A673 (cell line): Measurements from ENCODE around the gene DDX59. TPM values are rescaled to one million over a fixed set of nuclear protein-coding genes. Genes with fewer than 3 reads are reported as not detected.

Experiments
- BruUV-seq: library from RNA; stranded (reverse); fragments of 400-500 nt; replicated peaks from 2 replicates; lab custom pipeline; 2021; lab: Mats Ljungman, UMichigan
- CTCF ChIA-PET: fragments of 300-600 bp; sonication (Branson Sonifier 250); formaldehyde crosslinking; loops from one replicate; lab custom pipeline; 2022; ENCODE audit warnings: antibody characterized with exemption; lab: Charles Lee
- POLR2A ChIA-PET: fragments of 300-600 bp; sonication (Branson Sonifier 250); formaldehyde crosslinking; loops from one replicate; lab custom pipeline; 2022; ENCODE audit warnings: antibody characterized with exemption; ENCODE audit not compliant: low non-redundant PET; lab: Charles Lee
- DNase-seq: peaks from one replicate; pipeline ENCODE4 v3.0.0-alpha.2; 2015; ENCODE audit warnings: low spot score
- H3K27ac ChIP-seq: fragments of 200-600 bp; sonication (generic); 2 replicates; pipeline ENCODE4 v1.5.1; 2016; ENCODE audit warnings: mixed run types, low read depth, mild to moderate bottlenecking, mixed read lengths, antibody characterized with exemption, low read length; ENCODE audit not compliant: poor library complexity, severe bottlenecking
- H3K27me3 ChIP-seq: fragments of 200-600 bp; sonication (generic); replicated peaks from 2 replicates; pipeline ENCODE4 v1.6.1; 2017; ENCODE audit warnings: mixed run types, low read depth, mild to moderate bottlenecking, mixed read lengths, antibody characterized with exemption, low read length; ENCODE audit not compliant: insufficient read depth, poor library complexity
- H3K36me3 ChIP-seq: fragments of 200-600 bp; sonication (generic); 2 replicates; pipeline ENCODE4 v1.6.1; 2016; ENCODE audit warnings: mixed run types, mild to moderate bottlenecking, mixed read lengths, antibody characterized with exemption, low read length; ENCODE audit not compliant: insufficient read depth, poor library complexity, severe bottlenecking
- H3K4me1 ChIP-seq: fragments of 200-600 bp; sonication (generic); 2 replicates; pipeline ENCODE4 v1.6.1; 2017; ENCODE audit warnings: mixed run types, mild to moderate bottlenecking, mixed read lengths, antibody characterized with exemption, low read length; ENCODE audit not compliant: insufficient read depth, poor library complexity, severe bottlenecking
- H3K4me3 ChIP-seq: fragments of 200-600 bp; sonication (generic); 2 replicates; pipeline ENCODE4 v1.5.1; 2016; ENCODE audit warnings: low read depth, mixed run types, mild to moderate bottlenecking, mixed read lengths, low read length; ENCODE audit not compliant: poor library complexity, severe bottlenecking
- H3K9me3 ChIP-seq: fragments of 200-600 bp; sonication (generic); 2 replicates; pipeline ENCODE4 v1.6.1; 2016; ENCODE audit warnings: mixed run types, low read depth, mild to moderate bottlenecking, mixed read lengths, antibody characterized with exemption, low read length; ENCODE audit not compliant: poor library complexity, severe bottlenecking
- CTCF ChIP-seq: fragments of 300-800, 200-600 bp; sonication (generic); conservative IDR thresholded peaks from 2 replicates; pipeline ENCODE4 v1.5.1; 2017; ENCODE audit warnings: low read depth, mild to moderate bottlenecking, antibody characterized with exemption, low read length, moderate library complexity, mixed read lengths
- EZH2 ChIP-seq: fragments of 200-600 bp; sonication (generic); IDR thresholded peaks from 2 replicates; pipeline ENCODE4 v1.6.1; 2017; ENCODE audit warnings: borderline replicate concordance, low read depth, mild to moderate bottlenecking, mixed read lengths, antibody characterized with exemption, low read length; ENCODE audit not compliant: poor library complexity, severe bottlenecking
- intact Hi-C: fragments of 100-400 bp; cut with micrococcal nuclease; formaldehyde crosslinking; loops from one replicate; pipeline ENCODE4 v1.10.0; 2022; ENCODE audit not compliant: unreplicated experiment
- total RNA-seq: library from RNA; stranded (reverse); gene quantifications from 2 replicates; pipeline ENCODE4 v1.2.3, GENCODE V29; 2021

DDX59 gene
- total RNA-seq, 1 experiment from 2014 or later: 17.4 TPM

- intact Hi-C loops: no loop called here
- Histone ChIP-seq H3K36me3 (no peaks in the 10 kb centered on the region), H3K4me1 (peaks cover 21% of the 10 kb centered on the region), H3K4me3 (no peak overlapping the region), H3K27ac (no peak overlapping the region), H3K9me3 (no peaks in the 10 kb centered on the region), H3K27me3 (no peaks in the 10 kb centered on the region)
- DNase-seq: no peak
- TF ChIP-seq CTCF: no peak
- TF ChIP-seq EZH2: no peak
- ChIA-PET CTCF (no interaction called here), POLR2A (no interaction called here)
- no TSS peak for BruUV-seq
Observed at GRCh38 chr1:200674838-200675587, 5.3 kb upstream of the DDX59 start.

- no peak overlapping the region for H3K27ac ChIP-seq
- no peak for TF ChIP-seq EZH2
- no peak for TF ChIP-seq CTCF
- intact Hi-C loops: no loop called here
- no peaks in the 10 kb centered on the region for H3K36me3 ChIP-seq
- H3K9me3 ChIP-seq: no peaks in the 10 kb centered on the region
- ChIA-PET CTCF (no interaction called here), POLR2A (no interaction called here)
- no peak for DNase-seq
- peaks cover 21% of the 10 kb centered on the region for H3K4me1 ChIP-seq
- H3K4me3 ChIP-seq: no peak overlapping the region
- BruUV-seq: no TSS peak
- no peaks in the 10 kb centered on the region for H3K27me3 ChIP-seq
Observed at GRCh38 chr1:200673952-200674823, 4.5 kb upstream of the DDX59 start.

GRCh38 chr1:200671235-200671786 lies 1.6 kb upstream of the DDX59 start:
- no peaks in the 10 kb centered on the region for H3K27me3 ChIP-seq
- TF ChIP-seq CTCF: no peak
- no peak for TF ChIP-seq EZH2
- peaks cover 29% of the 10 kb centered on the region for H3K4me1 ChIP-seq
- H3K9me3 ChIP-seq: no peaks in the 10 kb centered on the region
- POLR2A ChIA-PET: interaction anchor here (0.6 kb wide), 1 partner anchor 556 kb away, joined by 7 read pairs; no protein-coding TSS in a partner anchor
- H3K36me3 ChIP-seq: no peaks in the 10 kb centered on the region
- DNase-seq: no peak
- intact Hi-C loops: loop anchor here (2.0 kb wide), 1 partner anchor 51 kb away; the partner anchor contains the start of gene KIF14
- CTCF ChIA-PET: interaction anchor here (0.6 kb wide), 1 partner anchor 10 kb away, joined by 3 read pairs; no protein-coding TSS in a partner anchor
- H3K27ac ChIP-seq: no peak overlapping the region
- BruUV-seq: no TSS peak
- no peak overlapping the region for H3K4me3 ChIP-seq
